Activated T-helper 1 cell treated with anti-CD3 and anti-CD28 coated beads, Interleukin-12 subunit alpha, Interleukin-12 subunit beta, Interleukin-2, Interleukin-4 antibody, amounts not matched to agents 30 ng/mL and 10 ng/mL and 1 ng/mL, durations not matched to agents 14 hours and 24 hours and 36 hours (primary cell): ENCODE measurements around the gene CCSAP. TPM values are rescaled to one million over a fixed set of nuclear protein-coding genes. Genes with fewer than 3 reads are reported as not detected.
"Not testable (repeated sequence)": the region's sequence is repeated elsewhere in the genome, so short reads cannot be mapped to it uniquely, and the experiment has no call there.

Experiments
- DNase-seq: peaks from one replicate; pipeline ENCODE4 v3.0.0; 2021; ENCODE audit warnings: low spot score
- H3K27ac Mint-ChIP-seq: one replicate; pipeline ENCODE4 v1.8.0; 2021; ENCODE audit warnings: mild to moderate bottlenecking, mixed read lengths
- H3K27me3 Mint-ChIP-seq: one replicate; pipeline ENCODE4 v1.8.0; 2022; ENCODE audit warnings: mild to moderate bottlenecking, moderate library complexity, mixed read lengths; ENCODE audit not compliant: insufficient read depth
- H3K36me3 Mint-ChIP-seq: one replicate; pipeline ENCODE4 v1.8.0; 2021; ENCODE audit warnings: low read depth, mixed read lengths
- H3K4me1 Mint-ChIP-seq: one replicate; pipeline ENCODE4 v1.8.0; 2021; ENCODE audit warnings: low read depth, mixed read lengths
- H3K4me3 Mint-ChIP-seq: one replicate; pipeline ENCODE4 v1.8.0; 2021; ENCODE audit warnings: mild to moderate bottlenecking, moderate library complexity, mixed read lengths
- H3K9me3 Mint-ChIP-seq: one replicate; pipeline ENCODE4 v1.8.0; 2021; ENCODE audit warnings: mixed read lengths
- intact Hi-C: fragments of 100-400 bp; cut with micrococcal nuclease; formaldehyde crosslinking; loops from one replicate; pipeline ENCODE4 v1.15.1; 2024
- total RNA-seq: library from RNA; stranded (reverse); gene quantifications from 2 replicates; pipeline ENCODE4 v1.2.3, GENCODE V29; 2022

The CCSAP gene
- total RNA-seq, 1 donor from 2014 or later = 11.9 TPM

DNA sequence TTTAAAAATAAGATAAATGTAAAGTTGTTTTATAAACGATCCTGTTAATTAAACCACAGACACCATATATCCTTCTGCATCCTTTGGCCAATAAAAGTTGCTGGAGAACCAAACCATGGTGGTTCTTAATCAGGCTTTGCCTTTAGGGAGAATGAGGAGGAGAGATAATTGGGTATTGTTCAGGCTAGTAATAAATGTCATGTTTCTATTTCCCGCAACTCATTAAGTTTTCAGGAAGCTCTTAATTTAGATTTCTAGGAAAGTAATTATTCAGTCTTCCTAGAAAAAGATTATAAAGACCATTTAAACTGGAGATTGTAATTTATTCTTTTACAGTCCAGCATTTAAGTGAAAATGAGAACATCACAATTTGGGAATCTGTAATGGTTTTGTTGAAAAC, 37.5 kb downstream of the CCSAP start:
- H3K27ac Mint-ChIP-seq = no peak overlapping the region
- H3K9me3 Mint-ChIP-seq = no peaks in the 10 kb centered on the region
- H3K27me3 Mint-ChIP-seq = no peaks in the 10 kb centered on the region
- DNase-seq = no peak
- intact Hi-C loops = no loop called here
- H3K4me1 Mint-ChIP-seq = peaks cover 12% of the 10 kb centered on the region
- peaks cover 24% of the 10 kb centered on the region for H3K36me3 Mint-ChIP-seq
- no peak overlapping the region for H3K4me3 Mint-ChIP-seq

DNA sequence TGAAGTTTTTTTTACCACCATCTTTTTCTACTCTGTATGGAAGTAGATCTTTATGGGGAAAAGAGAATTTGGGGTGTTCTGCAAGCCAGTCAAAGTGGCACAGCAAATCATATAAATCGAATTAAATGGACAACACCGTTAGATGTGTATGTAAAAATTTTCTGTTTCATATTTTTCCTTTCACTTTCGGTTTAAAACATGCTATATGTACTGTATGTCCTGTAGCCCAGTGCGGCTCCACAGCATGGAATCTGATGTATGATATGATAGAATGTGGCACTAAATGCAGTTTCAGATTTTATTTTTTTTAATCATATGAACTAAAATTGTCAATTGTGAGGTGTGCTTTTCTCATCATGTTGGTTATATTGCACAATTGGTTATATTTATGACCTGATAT, 39.0 kb downstream of the CCSAP start:
- Mint-ChIP-seq H3K27me3 (no peaks in the 10 kb centered on the region), H3K4me3 (no peak overlapping the region), H3K9me3 (no peaks in the 10 kb centered on the region), H3K4me1 (peaks cover 16% of the 10 kb centered on the region), H3K36me3 (peaks cover 29% of the 10 kb centered on the region), H3K27ac (no peak overlapping the region)
- intact Hi-C loops = no loop called here
- DNase-seq = no peak

DNA sequence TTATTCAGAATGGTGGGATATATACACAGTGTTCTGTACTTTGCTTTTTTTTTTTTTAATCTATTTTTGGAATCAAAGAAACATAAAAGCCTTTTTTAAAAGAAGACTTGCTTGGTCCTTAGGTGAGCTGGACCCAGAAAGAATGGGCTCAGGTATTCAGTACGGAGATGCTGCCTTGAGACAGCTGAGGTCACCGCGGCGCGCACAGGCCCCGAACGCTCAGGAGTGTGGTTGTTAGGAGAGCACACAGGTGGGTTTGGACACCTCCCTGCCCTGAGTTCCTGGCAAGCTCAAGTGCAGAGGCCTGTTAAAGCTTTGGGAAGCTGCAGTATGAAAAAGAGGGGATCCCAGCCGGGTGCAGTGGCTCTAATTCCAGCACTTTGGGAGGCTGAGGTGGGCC, 40.1 kb downstream of the CCSAP start:
- peaks cover 16% of the 10 kb centered on the region for H3K4me1 Mint-ChIP-seq
- peaks cover 26% of the 10 kb centered on the region for H3K36me3 Mint-ChIP-seq

DNA sequence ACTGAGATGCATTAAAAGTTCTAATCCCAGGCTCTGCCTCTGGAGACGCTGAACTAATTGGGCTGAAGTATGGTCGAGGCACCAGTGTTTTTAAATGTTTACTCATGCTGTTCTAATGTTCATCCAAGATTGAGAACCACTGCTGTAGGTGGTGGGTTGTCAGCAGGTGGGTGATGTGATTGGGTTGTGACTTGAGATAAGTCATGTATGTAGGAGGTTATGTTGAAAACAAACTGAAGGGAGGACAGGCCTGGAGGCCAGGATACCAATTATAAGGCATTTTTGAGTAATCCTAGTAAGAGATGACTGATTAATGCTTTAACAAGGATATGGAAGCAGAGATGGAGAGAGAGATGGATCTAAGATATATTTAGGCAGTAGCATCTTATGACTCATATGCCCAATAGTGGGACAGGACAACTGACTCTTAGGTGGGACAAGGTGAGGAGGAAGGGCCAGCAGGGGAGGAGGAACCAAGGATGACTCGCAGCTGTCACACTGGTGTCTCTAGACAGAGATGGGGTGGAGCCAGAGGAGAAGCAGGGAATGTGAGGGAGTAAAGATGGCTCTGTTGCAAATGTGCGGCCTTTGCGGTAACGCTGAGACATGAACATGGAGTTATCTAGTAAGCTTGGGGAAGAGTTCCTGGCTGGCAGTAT, 42.6 kb downstream of the CCSAP start:
- peaks cover 25% of the 10 kb centered on the region for H3K36me3 Mint-ChIP-seq
- intact Hi-C loops = no loop called here
- peaks cover 16% of the 10 kb centered on the region for H3K4me1 Mint-ChIP-seq
- no peak overlapping the region for H3K27ac Mint-ChIP-seq
- H3K9me3 Mint-ChIP-seq = no peaks in the 10 kb centered on the region
- no peak overlapping the region for H3K4me3 Mint-ChIP-seq
- DNase-seq = no peak
- H3K27me3 Mint-ChIP-seq = no peaks in the 10 kb centered on the region

More for the DNA sequence above, 40.1 kb downstream of the CCSAP start:
- no peak for DNase-seq
- intact Hi-C loops = no loop called here
- H3K9me3 Mint-ChIP-seq = no peaks in the 10 kb centered on the region
- no peak overlapping the region for H3K4me3 Mint-ChIP-seq
- H3K27ac Mint-ChIP-seq = no peak overlapping the region
- no peaks in the 10 kb centered on the region for H3K27me3 Mint-ChIP-seq

DNA sequence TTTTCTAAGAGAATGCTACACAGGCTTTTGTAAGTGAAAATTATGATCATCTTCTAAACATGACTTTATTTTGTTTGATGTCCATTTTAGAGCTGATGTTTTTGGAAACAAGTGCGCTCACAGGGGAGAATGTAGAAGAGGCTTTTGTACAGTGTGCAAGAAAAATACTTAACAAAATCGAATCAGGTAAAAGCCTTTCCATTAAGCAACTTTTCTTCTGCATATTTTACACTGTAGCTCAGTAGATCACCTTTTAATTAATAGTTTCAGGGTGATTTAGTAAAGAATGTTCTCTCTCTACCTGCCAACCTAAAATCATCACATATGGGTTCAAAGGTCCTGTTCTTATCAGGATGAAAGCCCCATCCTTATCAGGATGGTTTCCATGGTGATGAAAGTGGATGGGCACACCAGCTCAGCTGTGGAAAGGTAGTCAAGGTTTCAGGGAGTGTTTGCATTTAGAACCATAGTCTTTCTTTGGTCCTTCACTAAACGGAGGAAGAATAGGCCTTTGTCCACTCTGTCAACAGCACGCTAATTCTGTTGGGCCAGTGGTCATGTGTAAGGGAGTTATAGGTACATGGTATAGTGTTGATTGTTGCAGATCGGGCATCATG, 43.9 kb downstream of the CCSAP start:
- intact Hi-C loops = no loop called here
- DNase-seq = no peak
- no peak overlapping the region for H3K4me3 Mint-ChIP-seq
- no peaks in the 10 kb centered on the region for H3K27me3 Mint-ChIP-seq
- H3K27ac Mint-ChIP-seq = no peak overlapping the region
- peaks cover 15% of the 10 kb centered on the region for H3K4me1 Mint-ChIP-seq
- H3K36me3 Mint-ChIP-seq = peaks cover 25% of the 10 kb centered on the region
- H3K9me3 Mint-ChIP-seq = no peaks in the 10 kb centered on the region

DNA sequence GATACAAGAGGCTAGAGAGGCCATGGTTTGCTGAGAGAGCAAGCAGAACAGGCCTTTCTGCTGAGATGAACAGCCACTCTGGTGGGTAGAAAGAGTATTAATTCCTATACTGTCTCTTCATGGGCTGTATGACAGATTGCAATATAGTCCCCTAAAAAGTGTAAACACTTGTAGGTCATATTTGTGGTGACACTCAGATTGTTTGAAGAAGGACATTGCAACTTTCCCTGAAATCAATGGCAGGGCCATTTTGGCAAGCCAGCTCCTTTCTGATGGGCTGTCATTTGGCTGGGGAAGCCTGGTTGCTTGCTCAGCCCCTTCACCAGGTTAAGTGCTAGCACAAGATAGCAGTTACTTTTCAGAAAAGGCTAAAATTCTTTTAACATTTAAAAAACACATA, 44.4 kb downstream of the CCSAP start:
- peaks cover 24% of the 10 kb centered on the region for H3K36me3 Mint-ChIP-seq
- H3K4me1 Mint-ChIP-seq = peaks cover 9% of the 10 kb centered on the region
- H3K27ac Mint-ChIP-seq = no peak overlapping the region
- no peak overlapping the region for H3K4me3 Mint-ChIP-seq
- H3K9me3 Mint-ChIP-seq = no peaks in the 10 kb centered on the region
- DNase-seq = no peak
- intact Hi-C loops = no loop called here
- no peaks in the 10 kb centered on the region for H3K27me3 Mint-ChIP-seq

DNA sequence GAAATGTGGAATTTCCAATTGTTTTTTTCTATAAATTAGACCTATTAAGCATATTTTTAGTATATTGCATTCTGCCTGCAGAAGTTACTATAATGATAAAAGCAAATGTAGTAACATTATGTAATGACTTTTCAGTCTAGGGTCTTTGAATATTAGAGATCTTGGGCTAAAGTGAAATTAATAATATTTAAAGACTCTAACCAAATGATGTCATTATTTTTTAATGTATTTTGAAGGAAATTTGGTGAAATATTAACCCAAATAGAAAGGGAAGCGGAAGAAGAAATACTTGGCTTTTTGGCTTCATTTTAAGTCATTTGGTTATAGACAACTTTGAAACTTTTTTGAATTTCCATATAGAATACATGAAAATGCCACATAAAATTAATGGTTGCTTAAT, 45.1 kb downstream of the CCSAP start:
- H3K27me3 Mint-ChIP-seq = no peaks in the 10 kb centered on the region
- peaks cover 23% of the 10 kb centered on the region for H3K36me3 Mint-ChIP-seq
- no peaks in the 10 kb centered on the region for H3K9me3 Mint-ChIP-seq
- no peak overlapping the region for H3K4me3 Mint-ChIP-seq
- intact Hi-C loops = no loop called here
- H3K4me1 Mint-ChIP-seq = peaks cover 6% of the 10 kb centered on the region
- no peak for DNase-seq
- H3K27ac Mint-ChIP-seq = no peak overlapping the region

DNA sequence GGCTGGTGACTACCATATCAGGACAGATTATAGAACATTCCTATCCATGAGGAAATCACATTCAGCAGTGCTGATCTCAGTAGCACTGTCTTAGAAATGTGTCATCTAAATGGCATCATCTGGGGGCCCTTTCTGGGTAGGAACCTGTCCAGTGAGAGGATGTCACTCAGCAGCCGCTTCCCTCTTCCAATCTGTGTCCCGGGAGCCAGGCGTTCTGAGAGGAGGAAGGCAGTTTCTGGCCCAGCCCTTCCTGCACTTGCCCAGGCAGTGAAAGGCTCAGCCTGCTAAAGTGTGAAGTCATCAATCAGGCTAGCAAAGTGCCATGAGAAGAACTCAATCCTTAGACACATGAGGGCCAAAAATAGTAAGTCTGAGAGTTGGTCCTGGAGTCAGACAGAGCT, 46.3 kb downstream of the CCSAP start:
- Mint-ChIP-seq H3K27me3 (no peaks in the 10 kb centered on the region), H3K27ac (no peak overlapping the region), H3K9me3 (no peaks in the 10 kb centered on the region), H3K36me3 (peaks cover 22% of the 10 kb centered on the region), H3K4me1 (peaks cover 6% of the 10 kb centered on the region), H3K4me3 (no peak overlapping the region)
- intact Hi-C loops = no loop called here
- no peak for DNase-seq

DNA sequence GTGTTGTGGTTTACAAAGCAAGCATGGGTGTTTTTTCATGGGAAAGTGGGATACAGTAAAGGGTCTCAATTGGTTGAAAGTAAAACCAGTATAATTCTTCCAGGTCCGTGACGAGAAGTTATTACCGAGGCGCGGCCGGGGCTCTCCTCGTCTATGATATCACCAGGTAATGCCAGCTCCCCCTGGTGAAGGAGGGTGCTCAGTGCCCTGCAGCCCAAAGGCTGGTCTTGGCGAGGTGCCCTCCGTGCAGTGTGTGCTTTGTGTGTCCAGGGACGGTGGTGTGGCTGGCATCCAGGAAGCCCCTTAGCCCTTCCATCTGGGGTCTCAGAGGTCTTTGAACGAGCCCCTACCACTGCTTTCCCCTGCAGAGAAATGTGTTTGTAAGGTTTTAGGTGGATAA, 47.1 kb downstream of the CCSAP start:
- peaks cover 26% of the 10 kb centered on the region for H3K36me3 Mint-ChIP-seq
- peaks cover 6% of the 10 kb centered on the region for H3K4me1 Mint-ChIP-seq
- DNase-seq = no peak
- H3K9me3 Mint-ChIP-seq = peaks cover 8% of the 10 kb centered on the region
- H3K27me3 Mint-ChIP-seq = no peaks in the 10 kb centered on the region
- H3K27ac Mint-ChIP-seq = no peak overlapping the region
- no peak overlapping the region for H3K4me3 Mint-ChIP-seq
- intact Hi-C loops = no loop called here

DNA sequence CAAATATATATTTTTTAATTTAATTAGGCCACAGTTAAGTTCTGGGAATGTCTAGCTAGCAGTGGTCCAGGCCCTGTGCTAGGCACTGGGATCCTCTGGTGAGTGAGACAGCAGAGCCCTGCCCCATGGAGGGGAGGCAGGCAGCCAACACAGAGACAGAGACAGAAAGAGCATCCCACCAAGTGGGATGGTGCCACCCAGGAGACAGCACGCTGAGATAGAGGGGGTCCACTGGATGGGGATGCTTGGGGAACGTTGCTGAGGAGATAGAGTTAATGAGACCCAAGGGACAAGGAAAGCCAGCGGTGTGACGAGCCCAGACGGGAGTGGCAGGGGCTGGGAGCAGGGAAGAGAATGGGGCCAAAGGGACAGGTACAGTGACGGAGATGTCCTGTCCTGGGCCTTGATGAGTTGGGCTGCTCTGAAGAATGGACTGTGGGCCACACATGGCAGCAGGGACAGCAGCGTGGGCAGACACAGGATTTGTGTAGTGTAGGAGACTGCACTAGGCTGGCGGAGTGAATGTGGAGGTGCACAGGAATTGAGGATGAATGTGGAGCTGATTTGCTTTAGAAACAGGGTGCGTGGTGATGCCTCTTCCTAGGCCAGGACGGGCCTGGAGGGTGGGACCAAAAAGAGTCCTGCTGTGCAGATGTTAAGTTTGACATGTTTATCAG, 49.2 kb downstream of the CCSAP start:
- H3K4me1 Mint-ChIP-seq = no peaks in the 10 kb centered on the region
- H3K27me3 Mint-ChIP-seq = no peaks in the 10 kb centered on the region
- intact Hi-C loops = no loop called here
- H3K4me3 Mint-ChIP-seq = no peak overlapping the region
- no peak for DNase-seq
- H3K9me3 Mint-ChIP-seq = peaks cover 11% of the 10 kb centered on the region
- no peak overlapping the region for H3K27ac Mint-ChIP-seq
- H3K36me3 Mint-ChIP-seq = peaks cover 27% of the 10 kb centered on the region

DNA sequence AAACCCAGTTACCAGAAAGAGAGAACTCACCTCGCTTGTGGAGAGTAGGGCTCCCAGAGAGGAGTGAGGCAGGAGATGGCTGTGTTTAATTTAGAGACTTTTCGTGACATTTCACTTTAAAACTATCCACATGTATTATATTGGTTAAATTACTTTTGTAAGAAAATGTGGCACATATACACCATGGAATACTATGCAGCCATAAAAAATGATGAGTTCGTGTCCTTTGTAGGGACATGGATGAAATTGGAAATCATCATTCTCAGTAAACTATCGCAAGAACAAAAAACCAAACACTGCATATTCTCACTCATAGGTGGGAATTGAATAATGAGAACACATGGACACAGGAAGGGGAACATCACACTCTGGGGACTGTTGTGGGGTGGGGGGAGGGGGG, 51.2 kb downstream of the CCSAP start:
- H3K27ac Mint-ChIP-seq, H3K27me3 Mint-ChIP-seq, H3K4me3 Mint-ChIP-seq, intact Hi-C loops, DNase-seq: not testable (repeated sequence)
- Mint-ChIP-seq H3K9me3 (peaks cover 11% of the 10 kb centered on the region), H3K4me1 (peaks cover 11% of the 10 kb centered on the region), H3K36me3 (peaks cover 36% of the 10 kb centered on the region)

DNA sequence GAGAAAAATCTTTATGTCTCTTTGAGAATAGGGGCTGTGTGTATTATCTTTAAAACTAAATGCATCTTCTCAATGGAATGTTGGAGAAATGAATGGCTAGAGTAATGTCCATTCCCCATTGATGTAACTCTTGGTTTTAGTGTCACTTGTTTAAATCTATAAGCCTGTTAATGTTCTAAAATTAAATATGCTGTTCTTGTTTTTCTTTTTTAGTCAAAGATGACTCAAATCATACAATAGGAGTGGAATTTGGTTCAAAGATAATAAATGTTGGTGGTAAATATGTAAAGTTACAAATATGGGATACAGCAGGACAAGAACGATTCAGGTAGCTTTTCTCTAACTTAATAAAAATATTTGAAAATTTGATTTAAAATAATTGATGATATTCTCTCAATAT, 54.3 kb downstream of the CCSAP start:
- no peak for DNase-seq
- peaks cover 11% of the 10 kb centered on the region for H3K9me3 Mint-ChIP-seq
- no peaks in the 10 kb centered on the region for H3K27me3 Mint-ChIP-seq
- H3K36me3 Mint-ChIP-seq = peaks cover 37% of the 10 kb centered on the region
- no peak overlapping the region for H3K27ac Mint-ChIP-seq
- H3K4me1 Mint-ChIP-seq = peaks cover 28% of the 10 kb centered on the region
- intact Hi-C loops = no loop called here
- H3K4me3 Mint-ChIP-seq = no peak overlapping the region

DNA sequence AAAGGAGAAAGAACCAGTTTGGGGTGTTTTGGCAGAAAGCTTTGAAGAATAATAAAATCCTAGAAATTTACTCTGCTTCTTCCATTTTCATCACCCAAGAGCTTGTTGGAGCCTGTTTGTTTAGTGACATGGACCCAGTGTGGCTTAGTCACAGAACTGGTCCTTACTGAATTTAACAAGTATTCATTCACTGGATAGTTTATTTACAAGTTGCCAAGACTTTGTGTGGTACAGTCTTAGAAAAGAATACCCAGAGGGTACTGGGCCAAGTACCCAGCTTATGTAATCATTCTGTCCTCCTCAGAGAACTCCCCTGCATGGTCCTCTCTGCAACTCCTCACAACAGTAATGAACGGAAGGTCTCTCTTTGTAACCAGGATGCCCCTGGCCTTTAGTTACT, 55.6 kb downstream of the CCSAP start:
- DNase-seq = no peak
- no peaks in the 10 kb centered on the region for H3K27me3 Mint-ChIP-seq
- H3K4me1 Mint-ChIP-seq = peaks cover 36% of the 10 kb centered on the region
- no peak overlapping the region for H3K4me3 Mint-ChIP-seq
- no peak overlapping the region for H3K27ac Mint-ChIP-seq
- intact Hi-C loops = loop anchor here (2.0 kb wide), 1 partner anchor 56 kb away; the partner anchor contains the start of gene CCSAP
- H3K36me3 Mint-ChIP-seq = peaks cover 46% of the 10 kb centered on the region
- peaks cover 11% of the 10 kb centered on the region for H3K9me3 Mint-ChIP-seq
